Measurements from ENCODE around the gene SELENOI.
"Not testable (repeated sequence)": the region's sequence is repeated elsewhere in the genome, so short reads cannot be mapped to it uniquely, and the experiment has no call there.

The SELENOI gene

DNA sequence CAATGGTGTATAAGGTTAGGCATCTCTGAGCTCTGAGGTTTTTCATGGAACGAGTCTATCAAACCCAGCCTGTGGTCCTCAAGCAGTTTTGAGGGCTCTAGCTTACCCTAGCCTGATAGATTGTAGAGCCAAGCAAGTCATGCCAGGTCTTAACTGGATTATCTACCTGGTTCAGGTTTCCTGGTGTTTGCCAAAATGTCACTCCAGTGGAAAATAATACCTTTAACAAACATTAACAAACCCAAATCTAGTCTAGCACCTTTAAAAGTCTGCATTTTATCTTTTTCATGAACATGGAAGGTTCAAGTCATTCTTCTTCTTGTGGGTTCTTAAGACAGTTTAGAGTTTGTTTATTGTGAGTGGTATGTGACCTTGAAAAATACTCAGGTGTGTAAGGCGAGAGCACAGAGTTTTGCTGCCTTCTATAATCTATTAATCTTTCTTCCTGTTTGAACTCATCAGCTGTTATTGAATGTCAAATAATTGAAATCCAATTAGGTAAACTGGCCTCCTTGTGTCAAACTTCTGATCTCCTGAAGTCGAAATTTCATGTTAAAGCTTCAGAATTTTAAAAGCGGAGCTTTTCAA lies 14.0 kb downstream of the SELENOI start:
- DNase-seq (ENCODE audit: low read depth), result no peak

DNA sequence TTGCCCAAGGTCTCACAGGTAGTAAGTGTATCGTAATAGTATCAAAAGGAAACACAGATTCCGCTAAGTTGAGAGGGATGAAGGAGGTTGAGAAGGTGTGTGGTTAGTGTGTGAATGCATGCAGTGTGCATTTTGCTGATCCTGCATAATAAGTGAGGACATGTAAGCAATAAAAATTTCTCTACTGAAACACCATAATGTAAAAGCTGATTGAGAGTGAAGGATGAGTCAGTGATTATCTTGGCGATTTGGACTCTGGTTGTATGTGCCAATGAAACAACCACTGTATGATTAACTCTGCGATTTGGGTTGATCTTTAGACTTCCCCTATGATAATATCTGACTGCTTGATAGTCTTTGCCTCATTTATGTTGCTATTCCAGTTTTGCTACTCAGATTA lies 17.4 kb downstream of the SELENOI start:
- no peak for DNase-seq (ENCODE audit: low read depth)

DNA sequence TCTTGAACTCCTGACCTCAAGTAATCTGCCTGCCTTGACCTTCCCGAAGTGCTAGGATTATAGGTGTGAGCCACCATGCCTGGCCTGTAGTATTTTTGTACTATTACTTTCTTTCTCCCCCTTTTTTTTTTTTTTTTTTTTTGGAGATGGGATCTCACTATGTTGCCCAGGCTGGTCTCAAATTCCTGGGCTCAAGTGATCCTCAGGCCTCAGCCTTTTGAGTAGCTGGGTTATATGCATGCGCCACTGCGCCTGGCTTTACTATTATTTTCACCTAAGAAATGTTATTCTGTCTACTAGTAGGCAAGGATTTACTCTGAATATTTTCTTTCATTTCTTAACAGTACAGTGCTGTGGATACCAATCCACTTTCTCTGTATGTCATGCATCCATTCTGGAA lies 18.0 kb downstream of the SELENOI start:
- no peak for DNase-seq (ENCODE audit: low read depth)

DNA sequence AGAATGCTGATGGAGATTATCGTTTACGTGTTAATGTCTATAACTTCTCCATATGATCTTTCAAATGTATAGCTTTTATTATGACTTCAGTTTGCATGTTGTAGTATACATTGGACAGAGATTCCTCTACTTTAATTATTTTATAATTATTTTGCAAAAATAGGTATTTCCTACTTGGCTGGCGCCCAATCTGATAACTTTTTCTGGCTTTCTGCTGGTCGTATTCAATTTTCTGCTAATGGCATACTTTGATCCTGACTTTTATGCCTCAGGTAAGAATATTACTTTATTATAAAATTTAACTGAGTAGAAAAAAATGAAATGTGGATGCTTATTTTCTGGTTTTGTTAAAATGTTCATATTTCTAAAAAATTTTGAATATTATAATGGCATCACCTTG lies 18.7 kb downstream of the SELENOI start:
- DNase-seq (ENCODE audit: low read depth), result no peak

DNA sequence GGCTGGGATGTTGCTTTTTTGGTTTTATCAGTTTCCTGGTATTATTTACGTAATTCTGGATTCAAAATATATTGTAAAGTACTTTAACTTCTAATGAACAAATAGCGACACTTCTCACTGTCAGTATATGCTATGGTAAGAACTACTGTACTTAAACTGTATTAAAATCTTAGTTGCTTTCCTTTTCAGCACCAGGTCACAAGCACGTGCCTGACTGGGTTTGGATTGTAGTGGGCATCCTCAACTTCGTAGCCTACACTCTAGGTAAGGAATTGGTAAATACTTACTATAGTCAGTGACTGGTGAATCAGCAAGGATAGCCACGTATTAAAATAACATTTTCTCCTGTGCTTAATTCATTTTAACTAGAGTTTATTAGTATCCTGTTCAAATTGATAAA lies 21.0 kb downstream of the SELENOI start:
- DNase-seq (ENCODE audit: low read depth), result no peak

DNA sequence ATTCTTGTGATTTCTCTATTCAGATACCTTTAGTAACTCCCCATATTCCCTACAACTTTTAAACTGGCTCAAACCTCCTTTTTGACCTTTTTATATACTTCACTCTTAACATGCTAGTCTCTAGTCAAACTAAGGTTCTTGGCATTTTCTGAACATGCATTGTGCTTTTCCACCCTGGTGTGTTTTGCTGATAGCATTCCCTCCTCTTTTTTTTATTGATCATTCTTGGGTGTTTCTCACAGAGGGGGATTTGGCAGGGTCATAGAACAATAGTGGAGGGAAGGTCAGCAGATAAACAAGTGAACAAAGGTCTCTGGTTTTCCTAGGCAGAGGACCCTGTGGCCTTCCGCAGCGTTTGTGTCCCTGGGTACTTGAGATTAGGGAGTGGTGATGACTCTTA lies 23.7 kb downstream of the SELENOI start:
- DNase-seq (ENCODE audit: low read depth), result not testable (repeated sequence)

DNA sequence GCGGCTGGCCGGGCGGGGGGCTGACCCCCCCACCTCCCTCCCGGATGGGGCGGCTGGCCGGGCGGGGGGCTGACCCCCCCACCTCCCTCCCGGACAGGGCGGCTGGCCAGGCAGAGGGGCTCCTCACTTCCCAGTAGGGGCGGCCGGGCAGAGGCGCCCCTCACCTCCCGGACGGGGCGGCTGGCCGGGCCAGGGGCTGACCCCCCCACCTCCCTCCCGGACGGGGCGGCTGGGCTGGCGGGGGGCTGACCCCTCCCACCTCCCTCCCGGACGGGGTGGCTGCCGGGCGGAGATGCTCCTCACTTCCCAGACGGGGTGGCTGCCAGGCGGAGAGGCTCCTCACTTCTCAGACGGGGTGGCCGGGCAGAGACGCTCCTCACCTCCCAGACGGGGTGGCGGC lies 25.0 kb downstream of the SELENOI start:
- not testable (repeated sequence) for DNase-seq (ENCODE audit: low read depth)

DNA sequence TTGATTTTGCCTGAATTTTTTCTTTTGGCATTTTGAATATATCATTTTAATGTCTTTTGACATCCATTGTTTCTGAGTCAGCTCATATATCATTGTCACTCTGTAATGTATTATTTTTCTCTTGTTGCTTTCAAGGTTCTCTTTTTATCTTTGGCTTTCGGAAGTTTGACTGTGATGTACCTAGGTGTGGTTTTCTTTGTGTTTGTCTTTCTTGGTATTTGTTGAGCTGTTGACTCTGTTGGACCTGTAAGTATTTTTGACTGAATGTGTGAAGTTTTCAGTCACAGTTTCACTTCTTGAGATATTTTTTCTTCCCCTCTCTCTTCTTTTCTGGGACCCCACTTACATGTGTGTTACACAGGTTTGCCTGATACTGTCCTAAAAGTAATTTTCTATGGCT lies 30.9 kb downstream of the SELENOI start:
- no peak for DNase-seq (ENCODE audit: low read depth)

DNA sequence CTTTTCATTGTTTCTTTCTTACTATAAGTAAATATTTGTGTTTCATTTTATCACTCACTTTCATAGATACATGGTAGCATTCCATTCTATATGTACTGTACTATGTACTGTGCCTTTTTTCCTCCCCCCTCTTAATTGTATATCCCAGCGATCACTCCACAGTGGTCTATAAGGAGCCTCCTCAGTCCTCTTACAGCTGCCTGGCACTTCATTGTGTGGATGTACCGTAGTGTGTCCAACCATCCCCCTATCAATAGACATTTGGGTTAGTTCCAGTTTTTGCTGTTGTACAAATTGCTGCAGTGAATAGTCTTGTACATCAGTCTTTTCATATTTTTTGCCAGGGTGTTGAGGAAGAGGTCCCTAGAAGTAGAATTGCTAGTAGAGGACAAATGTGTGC lies 34.3 kb downstream of the SELENOI start:
- DNase-seq (ENCODE audit: low read depth), result no peak

DNA sequence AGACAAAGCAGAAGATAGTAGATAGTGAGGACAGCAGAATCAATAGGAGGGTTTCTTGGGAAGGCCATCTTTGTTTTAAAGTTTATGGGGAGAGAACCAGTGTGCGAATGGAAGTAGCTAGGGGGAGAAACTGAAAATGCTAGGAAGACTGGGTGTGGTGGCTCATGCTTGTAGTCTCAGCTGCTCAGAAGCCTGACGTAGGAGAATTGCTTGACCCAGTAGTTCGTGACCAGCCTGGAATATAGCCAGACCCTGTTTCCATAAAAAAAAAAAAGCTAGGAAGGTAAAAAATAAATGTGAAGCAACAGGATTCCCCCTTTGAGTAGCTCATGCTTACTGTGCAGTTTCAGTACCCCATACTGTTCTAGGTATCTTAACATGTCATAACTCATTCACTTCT lies 36.6 kb downstream of the SELENOI start:
- DNase-seq (ENCODE audit: low read depth), result no peak

DNA sequence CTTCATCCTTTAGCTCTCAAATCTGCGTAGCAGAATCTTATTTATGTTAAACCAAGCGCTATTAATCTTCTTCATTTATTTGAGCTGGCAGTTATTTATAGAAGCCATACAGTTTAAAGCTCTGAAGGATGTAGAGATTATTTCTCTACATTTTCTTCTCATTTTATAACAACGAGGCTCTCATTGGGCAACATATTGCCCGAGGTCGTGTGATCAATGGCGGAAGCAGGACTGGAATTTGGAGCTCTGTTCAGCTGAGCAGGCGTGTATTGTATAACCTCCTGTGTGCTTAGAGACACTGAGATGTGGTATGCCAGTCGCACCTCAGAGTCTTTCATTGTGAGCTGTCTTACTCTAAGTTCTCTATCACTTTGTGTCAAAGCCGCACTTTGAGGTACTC lies 38.2 kb downstream of the SELENOI start:
- DNase-seq (ENCODE audit: low read depth), result no peak

DNA sequence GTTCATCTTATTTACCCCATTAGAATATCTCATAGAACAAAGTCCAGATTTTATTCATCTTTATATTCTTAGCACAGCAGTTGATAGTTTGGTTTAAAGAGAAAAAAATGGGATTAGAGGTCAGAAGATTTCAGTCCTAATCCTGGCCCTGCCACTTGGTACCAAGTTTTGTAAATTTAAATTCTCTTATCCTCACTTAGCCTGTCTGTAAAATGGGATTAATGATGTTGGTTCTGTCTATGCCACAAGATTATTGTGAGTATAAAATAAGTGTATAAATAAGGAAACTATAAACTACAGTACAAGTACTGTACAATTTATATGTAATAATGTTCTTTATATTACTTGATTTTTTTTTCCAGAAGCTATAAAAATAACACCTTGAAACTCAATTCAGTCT lies 38.7 kb downstream of the SELENOI start:
- DNase-seq (ENCODE audit: low read depth), result no peak

DNA sequence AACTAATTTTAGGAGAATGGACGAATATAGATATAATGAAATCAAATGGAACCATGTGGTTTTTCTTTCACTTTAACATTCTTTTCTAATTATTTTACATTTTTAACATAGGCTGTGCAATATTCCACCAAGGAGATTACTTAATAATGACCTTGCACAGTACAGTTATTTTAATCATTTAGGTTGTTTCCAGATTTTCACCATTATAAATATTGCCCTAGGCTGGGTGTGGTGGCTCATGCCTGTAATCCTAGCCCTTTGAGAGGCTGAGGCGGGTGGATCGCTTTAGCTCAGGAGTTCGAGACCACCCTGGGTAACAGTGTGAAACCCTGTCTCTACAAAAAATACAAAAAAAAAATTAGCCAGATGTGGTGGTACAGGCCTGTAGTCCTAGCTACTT lies 41.2 kb downstream of the SELENOI start:
- no peak for DNase-seq (ENCODE audit: low read depth)

DNA sequence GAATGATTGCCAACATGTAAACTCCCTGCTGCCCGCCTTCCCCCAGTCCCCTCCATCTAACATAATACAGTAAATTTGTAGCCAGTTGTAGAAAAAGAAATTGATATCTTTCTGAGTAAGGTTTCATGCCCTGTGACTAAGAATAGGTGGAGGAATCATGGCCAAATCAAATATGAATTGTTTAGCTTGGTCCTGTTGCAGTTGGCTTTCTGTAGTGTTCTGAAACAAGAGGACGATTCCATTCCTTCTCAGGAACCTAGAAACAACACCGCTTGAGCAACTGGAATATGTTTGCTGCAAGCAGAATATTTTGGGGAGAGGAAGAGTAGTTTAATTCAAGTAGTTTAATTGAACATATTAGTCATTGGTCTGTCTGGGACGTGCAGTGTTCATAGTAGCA lies 48.8 kb downstream of the SELENOI start:
- no peak for DNase-seq (ENCODE audit: low read depth)

DNA sequence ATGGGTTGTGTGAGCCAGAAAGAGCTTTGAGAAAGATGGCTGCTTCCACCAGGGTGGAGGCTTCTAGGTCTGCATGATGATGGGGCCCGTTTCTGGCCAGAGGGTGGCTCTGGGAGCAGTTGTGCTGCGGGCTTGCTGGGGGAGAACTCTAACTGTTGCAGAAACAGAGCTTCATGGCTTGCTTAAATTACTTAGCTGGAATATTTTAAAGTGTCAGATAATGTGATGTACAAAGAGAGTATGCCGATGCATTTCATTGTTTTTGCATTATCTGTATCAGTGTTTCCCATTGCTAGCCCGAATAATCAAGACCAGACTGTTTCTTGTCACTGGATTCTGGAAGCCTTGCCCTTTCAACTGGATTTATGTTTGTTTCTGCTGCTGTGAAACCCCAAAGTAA lies 49.5 kb downstream of the SELENOI start:
- DNase-seq (ENCODE audit: low read depth), result no peak

DNA sequence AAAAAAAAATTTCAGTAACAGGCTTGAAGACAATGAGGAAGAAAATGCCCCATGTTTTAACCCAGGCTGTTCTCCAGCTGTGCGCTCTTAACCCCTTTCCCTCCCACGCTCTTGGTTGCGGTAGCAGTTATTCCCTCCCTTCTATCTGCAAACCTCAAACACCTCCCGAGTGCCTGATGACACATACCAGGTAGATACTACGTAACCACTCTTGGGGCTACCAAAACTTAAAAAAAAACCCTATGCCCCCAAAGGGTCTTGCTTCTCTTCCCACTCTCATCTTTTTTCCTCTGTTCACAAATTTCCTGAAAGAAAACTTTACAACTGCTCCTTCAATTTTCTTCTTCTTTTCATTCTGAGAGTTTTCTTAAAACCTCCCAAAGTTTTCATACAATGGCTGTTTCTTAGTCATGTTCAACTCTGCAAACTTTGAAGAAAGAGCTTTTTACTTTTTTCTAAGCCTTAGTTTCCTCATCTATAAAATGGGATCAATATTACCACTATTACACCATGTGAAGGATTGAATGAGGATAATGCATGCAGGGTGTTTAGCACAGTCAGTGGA lies 50.9 kb downstream of the SELENOI start:
- DNase-seq (ENCODE audit: low read depth), result no peak

DNA sequence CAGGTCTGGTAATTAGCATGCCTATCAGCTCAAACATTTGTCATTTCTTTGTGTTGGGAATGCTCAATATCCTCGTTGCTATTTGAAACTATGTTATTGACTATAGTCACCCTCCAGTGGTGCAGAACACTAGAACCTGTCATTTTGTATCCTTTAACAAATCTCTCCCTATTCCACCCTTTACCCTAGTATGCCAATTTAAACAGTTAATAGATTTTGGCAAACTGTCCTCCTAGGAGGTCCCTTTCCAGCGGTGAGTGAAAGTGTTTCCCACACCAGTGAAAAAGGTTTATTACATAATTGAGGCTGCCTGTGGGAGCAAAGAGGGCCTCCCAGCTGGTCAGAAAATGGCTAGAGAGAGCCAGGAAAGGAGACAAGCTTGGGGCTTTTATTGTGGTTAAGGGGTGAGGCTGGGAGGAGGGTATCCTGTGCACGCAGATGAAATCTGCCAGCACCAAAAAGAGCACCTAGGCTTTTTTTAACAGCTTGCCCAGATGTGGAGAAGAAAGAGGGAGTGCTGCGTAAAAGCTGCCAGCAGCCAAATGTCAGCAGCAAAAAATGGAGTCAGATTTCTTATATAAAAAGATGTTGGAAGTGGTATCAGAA lies 53.9 kb downstream of the SELENOI start:
- DNase-seq (ENCODE audit: low read depth), result no peak

DNA sequence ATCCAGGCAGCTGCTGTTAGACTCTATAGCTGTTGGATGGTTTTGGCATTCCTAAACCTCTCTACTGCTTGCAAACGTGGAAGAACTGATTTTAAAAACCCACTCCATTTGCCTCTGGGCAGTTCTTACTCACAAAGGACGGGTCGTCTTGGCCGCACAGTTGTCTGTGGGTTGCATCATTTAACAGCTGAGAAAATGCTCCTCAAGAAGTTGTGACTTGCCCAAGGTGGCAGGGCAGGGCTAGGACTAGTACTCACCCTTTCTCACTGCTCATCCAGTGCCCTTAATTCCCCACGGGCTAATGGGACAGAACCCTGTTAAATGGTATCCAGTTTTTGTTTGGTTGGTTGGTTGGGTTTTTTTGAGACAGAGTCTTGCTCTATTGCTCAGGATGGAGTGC lies 54.8 kb downstream of the SELENOI start:
- DNase-seq (ENCODE audit: low read depth), result no peak

DNA sequence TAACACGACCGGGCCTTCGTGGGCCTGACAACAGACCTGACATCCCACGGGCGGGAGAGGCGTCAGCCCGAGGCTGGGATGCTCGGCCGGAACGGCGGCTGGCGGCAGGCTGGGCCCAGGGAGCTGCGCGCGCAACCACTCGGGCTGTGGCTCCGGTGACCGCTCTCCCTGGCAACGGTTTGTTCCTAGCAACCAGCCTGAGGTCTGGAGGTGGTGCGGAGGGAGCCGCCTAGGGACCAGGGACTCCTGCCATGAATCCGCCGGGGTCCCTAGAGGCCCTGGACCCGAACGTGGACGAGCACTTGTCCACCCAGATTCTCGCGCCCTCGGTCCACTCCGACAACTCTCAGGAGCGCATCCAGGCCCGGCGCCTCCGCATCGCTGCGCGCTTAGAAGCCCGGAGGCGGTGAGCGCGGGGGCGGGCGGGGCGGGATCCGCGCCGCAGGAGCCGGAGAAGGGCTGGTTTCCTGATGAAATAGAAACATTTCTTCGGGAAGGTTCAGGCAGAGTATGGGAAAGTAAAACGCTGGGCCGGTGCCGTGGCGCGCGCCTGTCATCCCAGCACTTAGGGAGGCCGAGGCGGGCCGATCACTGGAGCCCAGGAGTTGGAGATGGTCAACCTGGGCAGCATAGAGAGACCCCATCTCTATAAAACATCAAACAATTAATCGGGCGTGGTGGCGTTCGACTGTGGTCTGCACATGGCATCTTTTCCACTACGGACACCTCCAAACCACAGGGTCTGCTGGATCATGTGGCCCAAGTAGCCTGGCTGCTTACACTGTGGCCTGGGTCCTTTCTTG lies 56.0 kb downstream of the SELENOI start, which contains the start of gene DRC1:
TSS of gene DRC1 (plus strand) at position 182 of the 803 bp plus-strand sequence. CDS start at position 252, 70 bp downstream.
- DNase-seq (ENCODE audit: low read depth), result no peak

DNA sequence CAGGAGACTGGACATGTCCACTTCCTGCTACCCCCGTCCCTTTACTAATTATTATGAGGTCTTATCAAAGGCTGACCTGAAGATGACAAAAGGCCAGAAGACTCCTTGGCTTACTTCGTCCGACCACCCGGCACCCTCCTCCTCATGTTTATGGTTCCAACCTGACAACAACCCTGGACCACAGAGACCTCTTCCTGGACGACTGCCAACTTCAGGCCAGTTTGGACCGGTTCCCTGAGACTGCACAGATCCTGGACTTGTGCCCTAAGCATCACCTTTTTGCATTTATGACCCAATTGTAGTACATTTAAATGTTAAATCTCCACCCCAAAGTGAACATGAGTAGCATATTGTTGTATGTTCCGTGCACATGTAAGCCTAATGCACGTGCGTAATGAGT lies 61.6 kb downstream of the SELENOI start:
- no peak for DNase-seq (ENCODE audit: low read depth)

DNA sequence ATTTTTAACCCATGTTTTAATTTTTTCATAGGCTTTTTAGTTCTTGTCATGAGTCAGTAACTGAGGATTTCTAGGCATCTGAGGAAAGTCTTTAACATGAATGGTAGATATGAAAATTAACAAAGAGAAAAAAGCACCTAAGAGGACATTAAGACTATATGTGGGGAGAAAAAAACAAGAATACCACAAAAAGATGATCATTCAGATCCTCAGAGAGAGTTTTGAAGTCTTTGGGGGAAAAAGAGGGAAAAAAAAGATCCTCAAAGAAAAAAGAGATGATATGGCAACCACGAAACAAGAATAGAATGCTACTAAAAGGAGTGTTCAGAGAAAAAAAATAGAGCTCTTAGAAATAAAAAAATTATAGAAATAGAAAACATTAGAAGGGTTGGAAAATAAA lies 63.8 kb downstream of the SELENOI start:
- DNase-seq (ENCODE audit: low read depth), result no peak

DNA sequence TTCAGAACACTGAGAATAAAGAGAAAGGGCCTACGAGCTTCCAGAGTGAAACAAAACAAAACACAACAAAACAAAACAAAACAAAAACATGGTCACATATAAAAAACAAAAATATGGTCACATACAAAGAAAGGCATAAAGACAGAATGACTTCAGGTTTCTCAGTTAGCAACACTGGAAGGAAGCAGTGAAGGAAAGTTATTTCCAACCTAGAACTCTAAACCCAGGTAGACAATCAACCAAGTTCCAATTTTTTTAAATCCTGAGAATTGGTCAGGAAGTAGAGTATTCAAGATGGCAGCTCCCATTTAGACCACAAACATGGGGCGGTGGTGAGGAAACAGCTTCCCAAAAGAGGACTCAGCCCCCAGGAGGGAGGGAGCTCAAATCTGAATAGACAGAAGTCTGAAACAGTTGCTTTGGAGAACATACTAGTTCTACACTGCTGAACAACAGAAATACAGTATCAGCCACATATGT lies 64.9 kb downstream of the SELENOI start:
- no peak for DNase-seq (ENCODE audit: low read depth)

DNA sequence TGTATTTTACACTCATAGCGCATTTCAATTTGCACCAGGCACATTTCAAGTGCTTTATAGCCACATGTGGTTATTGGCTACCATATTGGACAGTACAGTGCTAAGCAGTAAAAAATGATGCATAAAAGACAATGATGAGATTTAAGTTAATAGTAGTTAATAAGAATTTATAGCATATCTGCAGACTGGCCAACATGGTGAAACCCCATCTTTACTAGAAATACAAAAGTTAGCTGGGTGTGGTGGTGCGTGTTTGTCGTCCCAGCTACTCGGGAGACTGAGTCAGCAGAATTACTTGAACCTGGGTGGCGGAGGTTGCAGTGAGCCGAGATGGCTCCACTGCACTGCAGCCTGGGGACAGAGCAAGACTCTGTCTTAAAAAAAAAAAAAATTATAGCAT lies 65.5 kb downstream of the SELENOI start:
- no peak for DNase-seq (ENCODE audit: low read depth)

Measured in activated gamma-delta T cell treated with anti-CD3 and anti-CD28 coated beads, Interleukin-2, amount 50 U/mL, for 16 hours (primary cell).